SW 1271 (cell line): ENCODE measurements around the gene CEMP1.

Experiments
- DNase-seq, 2 experiments: peaks; one replicate each; lab custom pipeline; 2025; lab: John Stamatoyannopoulos, UW

The CEMP1 gene

GRCh38 chr16:2500430-2500917 is 30.7 kb downstream of the CEMP1 start:
- no peak for DNase-seq

DNA sequence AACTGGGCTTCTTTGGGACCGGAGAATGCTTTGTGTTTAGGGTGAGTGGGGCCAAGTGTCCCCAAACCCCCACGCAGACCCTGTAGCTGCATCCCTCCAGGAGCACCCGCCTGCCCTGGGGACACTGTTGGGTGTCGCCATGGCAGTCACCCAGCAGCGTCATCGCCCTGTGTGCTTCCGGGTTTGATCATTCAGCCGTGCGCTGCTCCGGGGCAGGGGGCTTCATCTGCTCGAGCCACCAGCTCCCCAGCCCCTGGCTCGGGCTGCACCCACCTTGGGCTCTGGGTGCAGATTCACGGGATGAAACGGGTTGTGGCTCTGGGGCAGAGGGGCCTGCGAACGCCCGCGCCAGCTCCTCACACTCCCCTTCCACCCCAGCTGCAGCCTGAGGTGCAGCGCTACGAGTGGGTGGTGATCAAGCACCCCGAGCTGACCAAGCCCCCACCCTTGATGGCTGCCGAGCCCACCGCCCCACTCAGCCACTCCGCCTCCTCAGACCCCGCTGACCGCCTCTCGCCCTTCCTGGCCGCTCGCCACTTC is 31.2 kb downstream of the CEMP1 start:
- DNase-seq: no peak

DNA sequence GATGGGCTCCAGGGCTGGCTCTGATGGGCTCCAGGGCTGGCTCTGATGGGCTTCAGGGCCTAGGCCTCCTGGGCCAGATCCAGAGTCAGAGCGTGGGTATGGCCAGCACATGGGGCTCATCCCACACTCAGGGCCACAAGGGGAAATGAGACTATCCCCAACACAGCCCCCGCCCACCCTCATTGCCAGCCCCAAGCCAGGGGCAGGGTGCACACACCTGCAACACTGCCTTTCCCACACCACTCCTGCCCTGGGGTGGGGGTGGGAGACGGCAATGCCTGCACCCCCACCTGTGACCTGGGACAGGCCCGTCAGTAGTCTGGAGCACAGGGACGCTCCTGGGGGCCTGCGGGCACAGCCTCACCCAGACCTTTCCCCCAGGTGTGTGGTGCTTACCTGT is 31.8 kb downstream of the CEMP1 start:
- no peak for DNase-seq

DNA sequence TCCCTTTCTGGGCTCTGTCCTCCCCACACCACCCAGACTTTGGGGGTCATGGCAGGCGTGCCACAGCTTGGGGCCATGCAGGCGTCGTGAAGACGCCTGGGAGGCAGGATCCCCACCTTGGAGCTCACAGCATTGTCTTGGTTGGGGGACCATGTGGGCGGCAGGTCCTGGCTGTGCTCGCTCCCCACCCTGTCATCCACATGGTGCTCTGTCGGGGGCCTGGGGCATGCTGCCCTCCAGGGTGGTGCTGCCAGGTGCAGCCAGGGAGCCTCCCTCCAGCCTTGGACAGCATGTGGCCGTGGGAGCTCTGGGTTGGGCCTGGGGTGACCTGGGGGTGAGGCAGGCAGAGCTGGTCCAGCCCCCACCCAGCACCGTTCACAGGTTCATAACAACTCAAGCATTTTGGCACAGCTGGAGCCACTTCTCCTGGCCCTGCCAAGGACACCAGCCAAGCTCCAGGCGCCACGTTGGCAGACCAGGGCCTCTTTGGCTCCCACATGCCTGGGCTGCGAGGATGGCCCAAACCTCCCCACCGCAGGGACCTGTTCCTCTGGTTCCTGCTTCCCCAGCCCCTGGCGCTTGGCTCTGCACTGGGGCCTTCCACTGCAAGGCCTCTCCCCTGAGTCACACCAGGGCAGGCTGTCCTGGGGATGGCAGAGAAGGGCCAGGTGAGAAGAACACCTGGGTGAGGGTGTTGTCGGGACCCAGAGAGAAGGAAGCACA is 32.5 kb downstream of the CEMP1 start:
- DNase-seq: no peak

- DNase-seq: no peak
Measured at GRCh38 chr16:2497695-2498484, 33.3 kb downstream of the CEMP1 start.

DNA sequence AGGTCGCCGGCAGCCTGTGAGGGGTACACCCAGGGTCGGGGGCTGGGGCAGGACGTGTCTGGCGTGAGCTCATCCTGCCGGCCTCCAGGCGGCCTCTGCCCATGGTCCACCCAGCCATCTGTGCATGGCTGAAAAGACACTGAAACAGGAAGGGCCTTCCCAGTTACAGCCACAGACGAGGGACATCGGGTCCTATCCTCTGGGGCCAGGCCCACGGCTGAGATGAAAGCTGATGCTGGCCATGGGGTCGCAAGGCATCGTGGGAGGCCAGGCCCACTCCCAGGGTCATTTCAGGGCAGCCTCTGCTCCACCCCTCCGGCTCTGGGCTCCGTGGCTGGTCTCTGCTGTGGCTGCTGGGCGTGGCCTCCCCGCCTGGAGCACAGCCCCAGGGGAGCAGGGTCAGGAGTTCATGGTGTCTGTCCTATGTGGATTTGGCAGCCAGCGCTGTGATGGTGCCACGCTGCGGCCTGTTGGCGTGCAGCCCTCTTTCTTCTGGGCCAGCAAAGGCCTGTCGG is 34.0 kb downstream of the CEMP1 start:
- no peak for DNase-seq

DNA sequence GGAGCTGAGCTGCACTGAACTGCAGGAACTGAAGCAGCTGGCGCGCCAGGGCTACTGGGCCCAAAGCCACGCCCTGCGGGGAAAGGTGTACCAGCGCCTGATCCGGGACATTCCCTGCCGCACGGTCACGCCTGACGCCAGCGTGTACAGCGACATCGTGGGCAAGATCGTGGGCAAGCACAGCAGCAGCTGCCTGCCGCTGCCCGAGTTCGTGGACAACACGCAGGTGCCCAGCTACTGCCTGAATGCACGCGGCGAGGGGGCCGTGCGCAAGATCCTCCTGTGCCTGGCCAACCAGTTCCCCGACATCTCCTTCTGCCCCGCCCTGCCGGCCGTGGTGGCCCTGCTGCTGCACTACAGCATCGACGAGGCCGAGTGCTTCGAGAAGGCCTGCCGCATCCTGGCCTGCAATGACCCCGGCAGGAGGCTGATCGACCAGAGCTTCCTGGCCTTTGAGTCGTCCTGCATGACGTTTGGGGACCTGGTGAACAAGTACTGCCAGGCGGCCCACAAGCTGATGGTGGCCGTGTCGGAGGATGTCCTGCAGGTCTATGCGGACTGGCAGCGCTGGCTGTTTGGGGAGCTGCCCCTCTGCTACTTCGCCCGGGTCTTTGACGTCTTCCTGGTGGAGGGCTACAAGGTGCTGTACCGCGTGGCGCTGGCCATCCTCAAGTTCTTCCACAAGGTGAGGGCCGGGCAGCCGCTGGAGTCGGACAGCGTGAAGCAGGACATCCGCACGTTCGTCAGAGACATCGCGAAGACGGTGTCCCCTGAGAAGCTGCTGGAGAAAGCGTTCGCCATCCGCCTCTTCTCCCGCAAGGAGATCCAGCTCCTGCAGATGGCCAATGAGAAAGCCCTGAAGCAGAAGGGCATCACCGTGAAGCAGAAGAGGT is 34.7 kb downstream of the CEMP1 start:
- no peak for DNase-seq

GRCh38 chr16:2495041-2495440 is 36.2 kb downstream of the CEMP1 start:
- no peak for DNase-seq

- no peak for DNase-seq
Measured at GRCh38 chr16:2494616-2495015, 36.6 kb downstream of the CEMP1 start.

DNA sequence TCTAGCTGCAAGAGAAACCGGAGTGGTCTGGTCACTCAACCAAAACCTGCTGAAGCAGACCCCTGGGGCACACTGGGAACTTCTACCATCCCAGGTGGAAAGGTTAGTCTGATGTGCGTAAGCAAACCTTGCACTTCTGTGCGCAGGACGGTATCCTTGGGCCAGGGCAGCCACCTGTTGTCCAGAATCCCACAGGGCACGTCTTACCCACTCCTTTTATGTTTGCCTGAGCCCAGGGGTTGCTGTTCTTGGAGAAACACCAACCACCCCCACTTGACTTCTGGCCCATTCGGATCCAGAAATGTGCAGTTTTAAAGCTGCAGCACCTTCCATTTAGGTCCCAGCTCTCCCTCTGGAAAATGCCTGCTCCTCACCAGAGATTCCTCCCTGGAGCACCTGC is 37.6 kb downstream of the CEMP1 start:
- DNase-seq: no peak

DNA sequence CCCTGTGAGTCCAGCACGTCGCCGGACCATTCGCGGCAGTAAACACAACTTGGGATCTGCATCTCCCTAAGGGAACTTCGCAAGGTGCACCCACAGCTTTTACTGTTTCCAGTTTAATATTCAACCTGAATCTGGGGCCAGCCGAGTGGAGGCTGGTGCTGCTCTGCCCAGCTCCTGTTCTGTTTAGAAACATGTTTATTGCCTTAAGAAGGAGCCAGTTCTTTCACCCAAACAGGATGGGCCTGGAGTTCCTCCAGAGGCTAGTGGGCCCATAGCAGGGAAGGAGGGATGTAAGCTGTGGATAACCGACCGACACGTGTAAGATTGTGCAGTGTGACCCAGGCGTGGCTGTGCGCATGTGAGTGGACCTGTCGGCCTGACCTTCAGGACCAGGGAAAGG is 38.9 kb downstream of the CEMP1 start:
- DNase-seq: no peak

DNA sequence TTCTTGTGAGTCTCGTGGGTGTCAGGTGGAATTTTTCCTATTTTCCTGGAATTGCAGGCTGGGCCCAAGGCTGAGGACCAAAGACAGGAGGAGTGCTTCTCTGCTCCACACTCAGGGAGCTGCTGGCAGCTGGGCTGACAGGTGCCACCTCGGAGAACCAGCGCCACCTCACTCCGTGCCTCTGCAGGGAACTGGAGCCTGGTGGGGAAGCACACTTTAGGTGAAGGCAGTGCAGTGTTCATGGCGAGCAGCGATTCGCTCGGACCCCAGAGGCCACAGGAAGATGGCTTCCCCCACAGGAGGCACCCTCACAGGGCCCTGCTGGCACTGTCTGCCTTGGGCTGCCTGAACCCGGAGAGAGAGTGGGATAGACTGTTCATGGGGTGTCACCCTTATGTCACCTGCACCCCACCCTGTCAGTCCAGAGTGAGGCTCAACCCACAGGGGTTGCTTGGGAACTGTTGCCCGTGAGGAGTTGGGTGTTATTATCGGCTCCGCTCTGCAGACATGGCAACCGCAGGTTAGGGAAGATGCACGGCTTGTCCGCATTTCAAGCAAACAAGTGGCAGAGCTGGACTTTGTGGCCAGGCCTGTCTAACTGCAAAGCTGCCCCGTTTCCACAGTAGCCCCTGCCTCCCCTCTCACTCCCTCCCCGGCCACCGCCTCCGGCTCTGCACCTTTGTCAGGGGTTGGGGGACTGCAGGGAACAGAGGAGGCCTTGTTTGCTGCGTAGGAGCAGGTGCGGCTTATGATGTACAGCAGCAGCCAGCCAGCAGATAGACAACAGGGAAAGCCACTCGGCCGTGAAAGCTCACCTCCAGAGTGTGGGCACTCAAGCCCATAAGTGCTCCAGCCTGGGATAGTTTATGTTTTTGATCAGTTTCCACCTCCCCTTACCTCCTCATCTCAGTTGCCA is 40.8 kb downstream of the CEMP1 start:
- DNase-seq: no peak

DNA sequence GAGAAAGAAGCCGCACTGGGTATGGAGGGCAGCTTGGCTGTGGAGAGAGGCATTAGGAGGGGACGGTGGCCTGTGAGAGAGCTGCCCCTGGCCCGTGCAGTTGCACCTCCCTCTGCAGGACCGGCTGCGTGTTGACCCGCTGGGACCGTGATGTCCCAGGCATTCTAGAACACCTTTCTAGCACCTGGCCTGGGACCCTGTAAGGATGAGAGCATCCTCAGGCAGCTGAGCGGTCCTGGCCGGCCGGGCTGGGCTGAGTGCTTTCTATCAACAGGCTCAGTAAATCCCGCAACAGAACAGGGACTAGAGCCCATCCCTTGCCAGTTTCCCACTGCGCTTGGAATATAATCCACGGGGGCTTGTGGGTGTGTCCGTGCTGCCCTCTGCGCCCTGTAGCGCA is 41.6 kb downstream of the CEMP1 start:
- DNase-seq: no peak

GRCh38 chr16:2487903-2488531 is 43.2 kb downstream of the CEMP1 start:
- DNase-seq: no peak

DNA sequence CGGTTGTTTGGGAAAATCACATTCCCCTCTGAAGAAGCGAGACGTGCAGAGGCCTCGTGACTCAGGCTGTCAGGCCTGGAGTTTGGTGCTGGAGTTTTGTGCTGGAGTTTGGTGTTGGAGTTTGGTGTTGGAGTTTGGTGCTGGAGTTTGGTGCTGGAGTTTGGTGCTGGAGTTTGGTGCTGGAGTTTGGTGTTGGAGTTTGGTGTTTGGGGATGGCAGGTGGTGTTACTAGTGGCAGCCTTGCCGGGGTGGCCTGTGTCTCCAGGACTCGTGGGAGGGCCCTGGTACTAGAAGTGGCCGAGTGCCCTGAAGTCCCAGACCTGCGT is 43.7 kb downstream of the CEMP1 start:
- DNase-seq: no peak

DNA sequence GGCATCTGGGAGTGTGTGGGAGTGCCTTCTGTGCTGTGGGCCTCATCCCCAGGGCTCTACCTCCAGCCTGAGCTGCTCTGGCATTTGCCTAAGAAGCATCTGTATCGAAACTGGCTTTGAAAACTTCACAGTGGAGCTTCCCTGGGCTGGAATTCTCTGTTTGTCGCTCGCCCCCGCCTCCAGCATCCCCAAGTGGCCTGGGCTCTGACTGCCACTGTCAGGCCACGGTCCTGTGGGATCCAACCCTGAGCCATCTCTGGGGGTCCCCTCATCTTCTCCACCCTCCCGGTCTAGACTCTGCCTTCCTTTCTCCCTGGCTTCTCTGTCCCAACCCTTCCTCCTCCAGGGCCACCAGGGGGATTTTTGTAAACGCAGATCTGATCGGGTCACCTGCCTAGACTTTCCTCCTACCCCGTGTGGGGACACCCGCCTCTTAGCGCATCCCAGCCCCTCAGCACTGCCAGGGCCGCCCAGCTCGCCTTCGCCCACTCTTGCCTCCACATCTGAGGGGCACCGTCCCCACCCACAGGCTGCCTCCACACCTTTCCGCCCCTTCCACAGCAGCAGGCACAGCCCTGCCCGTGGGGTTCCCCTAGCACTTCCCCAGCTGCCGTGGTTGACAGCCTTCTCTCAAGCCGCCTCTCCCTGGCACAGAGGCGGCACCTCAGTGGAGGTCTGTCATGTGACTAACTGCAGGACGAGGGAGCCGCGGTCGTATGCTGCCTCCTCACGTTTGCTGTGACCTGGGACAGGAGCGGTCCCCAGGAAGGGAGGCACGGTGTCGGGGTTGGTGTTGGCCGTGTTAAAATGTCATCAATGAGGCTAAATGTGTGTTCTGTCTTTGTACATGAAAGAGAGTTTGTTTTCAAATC is 44.3 kb downstream of the CEMP1 start:
- DNase-seq: no peak

DNA sequence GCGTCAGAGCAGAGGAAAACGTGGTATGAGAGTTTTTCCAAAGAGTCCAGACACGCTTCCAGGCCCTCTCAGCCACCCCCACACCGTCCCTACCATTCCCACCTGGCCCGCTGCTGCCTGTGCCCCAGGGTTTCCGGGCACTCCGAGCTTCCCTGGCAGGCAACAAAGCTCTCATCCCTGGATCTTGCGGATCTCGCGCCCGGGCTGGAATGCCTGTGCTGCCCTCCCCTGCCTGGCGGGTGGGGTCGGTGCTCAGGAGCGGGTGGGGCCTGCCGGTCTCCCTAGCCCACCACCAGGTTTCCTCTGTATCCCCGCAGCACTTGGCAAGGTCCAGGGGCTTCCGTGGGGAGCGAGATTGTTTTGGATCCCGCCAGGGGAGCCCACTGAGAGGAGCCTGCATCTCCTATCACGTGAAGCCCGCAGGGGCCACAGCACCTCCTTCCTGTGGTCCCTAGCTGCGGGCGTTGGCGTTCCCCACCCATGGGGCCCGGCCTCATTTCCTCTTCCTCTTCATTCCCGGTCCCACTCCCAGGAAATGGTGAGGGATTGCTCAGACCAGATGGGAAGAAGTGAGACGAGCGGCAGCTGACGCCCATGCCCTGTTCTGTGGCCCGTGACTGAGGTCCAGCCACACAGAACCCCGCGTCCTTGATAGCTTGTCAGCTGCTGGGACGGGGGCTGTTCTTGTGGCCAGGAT is 45.2 kb downstream of the CEMP1 start:
- DNase-seq: no peak

GRCh38 chr16:2484898-2485508 is 46.2 kb downstream of the CEMP1 start:
- DNase-seq: no peak
